PC-9 (cell line): ENCODE results near the gene SUPT7L.

Experiments used
- CTCF ChIP-seq: fragments of 200-600 bp; sonication (generic); conservative IDR thresholded peaks from 2 replicates; pipeline ENCODE4 v1.6.1; 2017; ENCODE audit warnings: mixed run types, antibody characterized with exemption, mild to moderate bottlenecking, moderate library complexity
- EZH2 ChIP-seq: fragments of 200-600 bp; sonication (generic); IDR thresholded peaks from 2 replicates; pipeline ENCODE4 v1.8.0; 2017; ENCODE audit warnings: antibody characterized with exemption, low read depth

- TF ChIP-seq CTCF (no peak), EZH2 (no peak)
These were observed 38.5 kb downstream of the SUPT7L start for GRCh38 chr2:27624943-27625342.
